Pancreas (tissue), 10 donors: ENCODE measurements around the gene KDM2B. TPM values are rescaled to one million over a fixed set of nuclear protein-coding genes. Genes with fewer than 3 reads are reported as not detected.
A peak's percentile ranks its signal among the peaks of the same experiment; 100 is the strongest.

Experiments used
- ATAC-seq, 4 donors: fragments of 200-7000 bp; cut with Tn5 transposase; one replicate each; pipeline versions ENCODE4 v1.8.0 to v1.9.1; 2020; ENCODE audit warnings: mild to moderate bottlenecking in 4 of 4, moderate library complexity in 4 of 4
- DNase-seq, 6 donors: peaks; one replicate each; pipeline ENCODE4 v3.0.0-alpha.2; 2020
- FAIRE-seq: peaks from 2 replicates; lab custom pipeline; 2012; peaks lifted over from hg19 to GRCh38; lab: Jason Lieb, UNC
- H3K27ac ChIP-seq, 4 donors: fragments of 200-600 bp; sonication (generic); 1 replicate in 3 of 4; 2 replicates in 1 of 4; pipeline versions ENCODE4 v1.5.0 to v1.8.0; 2020
- H3K27me3 ChIP-seq, 4 donors: fragments of 200-600 bp; one replicate each; pipeline ENCODE4 v1.8.0; 2021
- H3K36me3 ChIP-seq, 3 donors: fragments of 200-600 bp; sonication (generic) in 1 of 3; one replicate each; pipeline versions ENCODE4 v1.5.0 to v1.8.0; 2020 to 2021
- H3K4me1 ChIP-seq, 3 donors: fragments of 200-600 bp; one replicate each; pipeline ENCODE4 v1.8.0; 2021
- H3K4me3 ChIP-seq, 4 donors: fragments of 200-600 bp; sonication (generic) in 2 of 4; one replicate each; pipeline versions ENCODE4 v1.5.0 to v1.8.0; 2020 to 2021
- H3K9me3 ChIP-seq, 4 donors: fragments of 200-600 bp; one replicate each; pipeline ENCODE4 v1.8.0; 2021
- CTCF ChIP-seq, 4 donors: fragments of 200-600 bp; sonication (generic) in 3 of 4; IDR thresholded peaks; one replicate each; pipeline versions ENCODE4 v1.5.0 to v1.8.0; 2021; ENCODE audit warnings: antibody characterized with exemption in 4 of 4
- WGBS, 2 donors: extraction: QIAGEN DNeasy Blood & Tissue Kit; methylation state at CpG; one replicate each; pipeline ENCODE4 v1.1.7; 2013; 5-methylcytosine and 5-hydroxymethylcytosine counted together
- intact Hi-C, 3 donors: fragments of 100-400 bp; cut with DNase I; formaldehyde crosslinking; loops; one replicate each; pipeline versions ENCODE4 v1.11.1 to v1.14.2; 2022
- polyA plus RNA-seq, 2 donors: library from polyadenylated mRNA; stranded (reverse); fragments of 200-250 nt; gene quantifications; one replicate each; pipeline ENCODE4 v1.2.3, GENCODE V29; 2013
- total RNA-seq, 6 donors: library from RNA; stranded (reverse); fragmentation: NEBNext Ultra II Directional in 4 of 6; extraction: Animal tissue kit (Norgen Biotek cat#: 25700) in 4 of 6; gene quantifications; one replicate each; pipeline versions ENCODE4 v1.2.1 to v1.2.4, GENCODE V29; 2021 to 2023
- donor health status: healthy with polysubstance abuse.
- donor health status: DM: no; HTN: no; CAD: no; lungs with moderate emphysema.
- donor health status: DM: no; HTN: no; CAD: no.
- donor health status: control.
- donor health status: control.
- donor health status: Bipolar disorder and iron deficiency.
- donor health status: DM: yes; HTN: yes; CAD: no.
- donor health status: DM: no; HTN: no; CAD: no.
- donor health status: DM: no; HTN: no; CAD: no.
- donor health status: DM: yes; HTN: yes; CAD: no.

Gene KDM2B
- total and polyA plus RNA-seq, 8 donors: 7.4 to 21.7 (median 10.3) TPM

- Histone ChIP-seq H3K27me3 (no peaks in the 10 kb centered on the region), H3K36me3 (no peaks in the 10 kb centered on the region), H3K27ac (no peak overlapping the region), H3K4me3 (no peak overlapping the region), H3K9me3 (no peaks in the 10 kb centered on the region), H3K4me1 (no peaks in the 10 kb centered on the region)
- FAIRE-seq: no peak
- no peak for TF ChIP-seq CTCF (IDR thresholded peaks at IDR 0.05)
- intact Hi-C loops: no loop called here
- WGBS, 2 donors: 94 to 96% methylated on average over 7 of the region's 7 CpGs
- ATAC-seq: no peak
- DNase-seq: no peak
Measured at GRCh38 chr12:121565076-121565475, 15.7 kb downstream of the KDM2B start.

GRCh38 chr12:121562488-121562887, 18.3 kb downstream of the KDM2B start:
- Histone ChIP-seq H3K4me1 (no peaks in the 10 kb centered on the region), H3K27me3 (no peaks in the 10 kb centered on the region), H3K27ac (no peak overlapping the region), H3K9me3 (no peaks in the 10 kb centered on the region), H3K36me3 (no peaks in the 10 kb centered on the region), H3K4me3 (no peak overlapping the region)
- FAIRE-seq (no peak), ATAC-seq (no peak), DNase-seq (no peak)
- WGBS, 2 donors: 79 to 80% methylated on average over 1 of the region's 1 CpG
- no peak for TF ChIP-seq CTCF (IDR thresholded peaks at IDR 0.05)
- intact Hi-C loops: no loop called here

GRCh38 chr12:121561009-121561395, 19.8 kb downstream of the KDM2B start:
- H3K4me1 ChIP-seq: no peaks in the 10 kb centered on the region
- FAIRE-seq: no peak
- DNase-seq: no peak
- 85 to 92% methylated on average over 16 of the region's 16 CpGs for WGBS, 2 donors
- H3K27ac ChIP-seq: no peak overlapping the region
- no peak for ATAC-seq
- intact Hi-C loops: no loop called here
- no peaks in the 10 kb centered on the region for H3K36me3 ChIP-seq
- no peak overlapping the region for H3K4me3 ChIP-seq
- TF ChIP-seq CTCF (IDR thresholded peaks at IDR 0.05): no peak
- H3K9me3 ChIP-seq: no peaks in the 10 kb centered on the region
- H3K27me3 ChIP-seq: no peaks in the 10 kb centered on the region

GRCh38 chr12:121560392-121561008, 20.3 kb downstream of the KDM2B start:
- TF ChIP-seq CTCF (IDR thresholded peaks at IDR 0.05): no peak
- ATAC-seq: peak in 1 of 4 donors; percentile 46
- 89% methylated on average over 8 of the region's 8 CpGs for WGBS, 2 donors

GRCh38 chr12:121558956-121559355, 21.9 kb downstream of the KDM2B start:
- intact Hi-C loops: loop anchor here in 1 of 3 donors (10.0 kb wide), 1 partner anchor 116 kb away; no protein-coding TSS in a partner anchor
- no peaks in the 10 kb centered on the region for H3K4me1 ChIP-seq
- H3K9me3 ChIP-seq: no peaks in the 10 kb centered on the region
- 91 to 92% methylated on average over 7 of the region's 7 CpGs for WGBS, 2 donors
- ATAC-seq: no peak
- no peak overlapping the region for H3K4me3 ChIP-seq
- H3K36me3 ChIP-seq: no peaks in the 10 kb centered on the region
- FAIRE-seq: no peak
- no peak for TF ChIP-seq CTCF (IDR thresholded peaks at IDR 0.05)
- H3K27me3 ChIP-seq: no peaks in the 10 kb centered on the region
- no peak for DNase-seq
- H3K27ac ChIP-seq: no peak overlapping the region

More at GRCh38 chr12:121560392-121561008, 20.3 kb downstream of the KDM2B start:
- intact Hi-C loops: no loop called here
- no peak overlapping the region for H3K27ac ChIP-seq
- H3K4me3 ChIP-seq: no peak overlapping the region
- H3K9me3 ChIP-seq: no peaks in the 10 kb centered on the region
- FAIRE-seq: no peak
- H3K27me3 ChIP-seq: no peaks in the 10 kb centered on the region
- H3K36me3 ChIP-seq: no peaks in the 10 kb centered on the region
- no peaks in the 10 kb centered on the region for H3K4me1 ChIP-seq
- DNase-seq: no peak
